ENCODE data around the gene AEN.

The AEN gene

GRCh38 chr15:88613074-88613944 lies 7.8 kb upstream of the AEN start:
- no peak for DNase-seq

- DNase-seq = no peak
These were observed 5.6 kb upstream of the AEN start for GRCh38 chr15:88615303-88616107.

GRCh38 chr15:88616240-88616639 lies 4.9 kb upstream of the AEN start:
- DNase-seq = no peak

DNA sequence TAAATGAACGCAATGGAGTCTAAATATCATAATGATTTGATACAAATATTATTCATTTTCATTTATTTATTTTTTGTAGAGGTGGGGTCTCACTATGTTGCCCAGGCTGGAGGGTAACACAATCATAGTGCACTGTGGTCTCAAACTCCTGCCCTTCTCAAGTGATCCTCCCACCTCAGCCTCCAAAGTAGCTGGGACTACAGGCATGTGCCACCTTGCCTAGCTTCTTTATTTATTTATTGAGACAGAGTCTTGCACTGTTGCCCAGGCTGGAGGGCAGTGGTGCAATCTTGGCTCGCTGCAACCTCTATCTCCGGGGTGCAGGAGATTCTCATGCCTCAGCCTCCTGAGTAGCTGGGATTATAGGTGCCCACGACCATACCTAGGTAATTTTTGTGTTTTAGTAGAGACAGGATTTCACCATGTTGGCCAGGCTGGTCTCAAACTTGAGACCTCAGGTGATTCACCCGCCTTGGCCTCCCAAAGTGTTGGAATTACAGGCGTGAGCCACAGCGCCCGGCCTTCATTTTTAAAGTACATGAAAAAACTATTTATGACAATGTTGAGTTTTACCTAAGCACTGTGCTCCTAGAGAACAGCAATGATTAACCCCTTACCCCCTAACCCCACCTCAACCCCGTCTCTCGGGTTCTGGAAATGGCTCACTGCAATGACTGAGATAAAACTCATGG lies 4.0 kb upstream of the AEN start:
- no peak for DNase-seq

DNA sequence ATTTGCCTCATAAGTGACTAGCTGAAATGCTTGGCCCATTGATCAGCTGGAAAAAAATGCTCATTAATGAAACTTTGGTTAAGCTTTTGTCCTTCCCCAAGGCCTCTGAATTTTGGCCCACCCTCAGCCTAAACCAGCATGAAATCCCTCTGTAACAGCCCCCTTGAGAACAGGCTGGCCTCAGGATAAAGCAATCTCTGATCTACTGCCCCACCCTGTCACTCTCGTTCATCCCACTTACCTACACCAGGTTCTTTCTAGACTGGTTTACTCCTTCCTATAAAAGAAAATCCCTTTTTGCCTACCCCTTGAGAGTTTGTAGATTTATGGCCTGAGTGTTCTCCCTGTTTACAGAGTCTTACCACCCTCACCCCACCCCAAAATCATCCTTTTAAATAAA lies 3.4 kb upstream of the AEN start:
- DNase-seq = no peak

DNA sequence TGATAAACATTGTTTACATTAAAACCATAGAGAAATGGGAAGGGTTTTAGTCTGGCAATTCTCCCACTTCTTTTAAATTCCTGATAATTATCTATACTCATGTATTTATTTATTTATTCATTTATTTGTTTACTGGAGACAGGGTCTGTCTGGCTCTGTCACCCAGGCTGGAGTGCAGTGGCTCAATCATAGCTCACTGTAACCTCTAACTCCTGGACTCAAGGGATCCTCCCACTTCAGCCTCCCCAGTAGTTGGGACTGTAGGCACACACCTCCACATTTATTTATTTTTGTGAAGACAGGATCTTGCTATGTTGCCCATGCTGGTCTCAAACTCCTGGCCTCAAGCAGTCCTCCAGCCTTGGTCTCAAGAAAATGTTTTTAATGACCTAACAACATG lies 2.5 kb upstream of the AEN start:
- DNase-seq = no peak

DNA sequence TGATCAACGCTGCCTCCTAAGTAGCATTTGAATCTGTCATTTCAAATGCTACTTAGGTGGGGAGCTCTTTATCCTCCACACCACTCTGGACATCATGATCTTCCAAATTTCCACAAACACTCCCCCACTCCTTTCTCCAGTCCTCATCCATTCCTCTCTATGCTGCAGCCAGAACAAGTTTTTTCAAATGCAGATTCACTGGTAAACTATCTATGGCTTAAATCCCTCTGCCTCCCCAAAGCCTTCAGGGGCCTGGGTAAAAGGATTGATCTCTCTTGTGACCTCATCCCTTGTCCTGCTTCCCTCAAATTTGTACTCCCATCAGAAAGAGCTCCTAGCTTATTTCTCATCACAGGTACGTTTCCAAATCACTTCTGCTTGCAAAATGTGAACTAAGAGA lies 1.3 kb upstream of the AEN start:
- DNase-seq = no peak

DNA sequence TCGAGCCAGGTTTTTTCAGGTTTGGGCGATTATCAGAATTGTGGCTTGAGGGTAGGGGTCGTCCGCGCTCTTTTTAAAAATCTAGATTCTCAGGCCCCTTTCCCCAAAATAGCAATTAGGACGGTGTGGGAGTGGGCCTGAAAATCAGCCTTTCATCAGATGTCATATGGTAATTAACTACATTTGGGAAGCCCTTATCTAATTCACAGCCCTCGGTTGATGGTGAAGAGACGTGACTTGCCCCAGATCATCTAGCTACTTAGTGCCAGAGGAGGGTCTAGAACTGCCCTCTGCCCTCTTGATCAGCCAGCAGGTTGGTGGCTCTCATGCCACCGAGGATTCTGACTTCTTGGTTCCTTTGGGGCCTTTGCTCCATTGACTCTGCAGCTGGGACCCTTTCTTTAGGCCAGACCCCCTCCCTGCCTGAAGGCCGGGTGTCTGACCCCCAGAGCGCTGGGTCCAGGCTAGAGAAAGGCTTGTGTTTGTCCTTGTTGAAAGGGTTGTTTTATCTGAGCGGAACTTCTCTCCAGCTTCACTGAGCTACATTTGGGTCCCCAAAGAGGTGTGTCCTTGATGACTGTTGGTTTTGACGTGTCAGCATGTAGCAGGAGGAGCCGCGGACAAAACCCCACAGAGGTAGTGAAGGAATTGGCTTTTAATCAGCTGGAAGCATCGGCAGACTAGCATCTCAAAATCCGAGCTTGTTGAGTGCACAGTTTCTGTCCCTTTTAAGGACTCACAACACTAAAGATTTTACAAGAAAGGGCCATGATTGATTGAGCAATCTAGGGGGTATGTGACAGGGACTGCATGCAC lies 857 bp downstream of the AEN start:
- DNase-seq = no peak

DNA sequence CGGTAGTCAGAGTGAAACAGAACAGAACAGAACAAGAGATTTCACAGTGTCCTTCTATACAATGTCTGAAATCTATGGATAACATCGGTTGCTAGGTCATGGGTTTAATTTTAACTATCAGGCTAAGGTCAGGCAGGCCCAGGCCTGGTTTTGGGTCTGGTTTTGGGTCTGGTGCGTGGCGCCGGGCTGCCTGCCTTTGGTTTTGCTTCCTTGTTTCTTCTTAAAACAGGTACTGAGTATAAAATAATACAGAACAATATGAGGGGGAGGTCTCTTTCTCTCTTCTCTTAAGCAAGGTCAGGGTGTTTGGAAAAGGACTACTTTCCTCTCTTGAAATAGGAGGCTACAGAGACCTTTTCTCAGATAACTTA lies 1.4 kb downstream of the AEN start:
- no peak for DNase-seq

DNA sequence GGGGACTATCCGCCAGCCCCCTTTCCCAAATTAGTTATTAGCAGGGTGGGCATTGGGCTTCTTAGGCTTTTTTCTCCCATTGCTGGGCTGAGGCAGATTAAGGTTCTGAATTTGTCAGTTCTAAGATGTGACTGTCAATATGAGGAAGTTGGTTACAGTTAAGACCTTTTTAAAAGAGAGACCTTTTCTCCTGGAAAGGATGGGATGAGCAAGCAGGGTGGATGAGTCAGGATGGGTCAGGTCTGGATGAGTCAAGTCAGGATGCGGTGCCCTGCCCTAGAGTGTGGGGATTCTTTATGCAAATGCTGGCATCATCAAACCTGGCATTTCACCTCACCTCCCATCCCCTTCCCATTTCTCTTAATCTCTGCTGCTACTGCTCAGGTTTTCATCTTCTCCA lies 1.9 kb downstream of the AEN start:
- no peak for DNase-seq

GRCh38 chr15:88623632-88624031 lies 2.5 kb downstream of the AEN start:
- no peak for DNase-seq

DNA sequence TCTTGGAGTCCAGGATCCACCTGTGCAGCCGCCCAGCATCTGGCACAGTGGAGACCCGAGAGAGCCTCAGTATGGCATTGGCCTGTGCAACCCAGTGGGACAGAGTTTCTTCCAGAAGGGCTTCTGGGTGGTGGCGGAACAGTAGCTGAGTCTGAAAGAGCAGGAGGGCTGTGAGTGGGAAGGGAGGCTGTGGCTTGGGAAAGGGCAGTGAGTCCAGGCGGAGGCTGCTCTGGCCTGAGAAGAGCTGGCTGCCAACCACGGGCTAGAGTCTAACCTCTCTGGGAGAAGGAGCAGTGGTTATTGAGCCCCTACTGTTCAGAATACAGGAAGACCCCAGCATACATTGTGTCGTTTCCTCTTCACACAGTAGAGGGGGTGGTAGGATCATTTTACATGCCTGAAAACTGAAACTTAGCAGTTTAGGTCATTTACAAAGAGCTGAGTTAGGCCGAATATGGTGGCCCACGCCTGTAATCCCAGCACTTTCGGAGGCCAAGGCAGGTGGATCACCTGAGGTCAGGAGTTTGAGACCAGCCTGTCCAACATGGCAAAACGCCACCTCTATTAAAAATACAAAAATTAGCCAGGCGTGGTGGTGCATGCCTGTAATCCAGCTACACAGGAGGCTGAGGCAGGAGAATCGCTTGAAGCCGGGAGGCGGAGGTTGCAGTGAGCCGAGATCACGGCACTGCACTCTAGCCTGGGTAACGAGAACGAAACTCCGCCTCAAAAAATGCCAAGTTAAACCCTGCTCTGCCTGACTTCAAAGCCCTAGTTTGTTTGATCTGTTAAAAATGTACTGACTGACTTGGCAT lies 3.2 kb downstream of the AEN start:
- no peak for DNase-seq

DNA sequence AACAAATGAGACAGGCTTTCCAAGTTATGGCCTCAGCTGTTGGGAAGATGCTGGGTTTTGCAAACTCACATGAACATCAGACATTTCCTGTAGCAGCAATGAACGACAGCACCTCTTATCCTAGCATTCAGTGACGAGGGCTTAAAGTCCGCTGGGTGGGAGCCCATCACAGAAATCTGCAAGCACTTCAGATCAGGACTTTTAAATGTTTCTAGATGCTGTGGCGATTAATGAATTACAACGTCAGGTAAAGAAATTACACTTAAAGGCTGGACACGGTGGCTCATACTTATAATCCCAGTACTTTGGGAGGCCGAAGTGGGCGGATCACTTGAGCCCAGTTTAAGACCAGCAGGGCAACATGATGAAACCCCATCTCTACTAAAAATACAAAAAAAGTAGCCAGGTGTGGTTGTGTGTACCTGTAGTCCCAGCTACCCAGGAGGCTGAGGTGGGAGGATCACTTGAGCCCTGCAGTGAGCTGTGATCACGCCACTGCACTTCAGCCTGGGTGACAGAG lies 3.9 kb downstream of the AEN start:
- DNase-seq = no peak

- no peak for DNase-seq
These were observed 5.0 kb downstream of the AEN start for GRCh38 chr15:88625943-88626741.

DNA sequence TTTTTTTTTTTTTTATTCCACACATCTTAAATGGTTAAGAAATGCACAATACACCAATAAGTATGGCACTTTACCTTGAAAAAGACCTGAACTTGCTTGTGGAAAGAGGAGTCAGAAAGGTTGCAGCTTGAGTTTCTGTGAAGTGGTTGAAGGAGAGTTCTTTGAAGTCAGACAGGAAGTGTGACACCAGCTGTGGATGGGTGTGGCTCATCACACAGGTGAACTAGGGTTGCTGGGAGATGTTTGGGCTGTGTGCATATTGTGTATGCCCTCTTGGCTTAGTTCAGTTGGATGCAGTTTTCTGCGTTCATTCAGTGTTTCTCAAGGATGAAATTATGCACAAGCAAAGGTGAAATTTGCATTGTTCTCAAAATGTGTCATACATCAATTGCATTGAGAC lies 6.3 kb downstream of the AEN start:
- no peak for DNase-seq

- DNase-seq = no peak
These were observed 7.0 kb downstream of the AEN start for GRCh38 chr15:88628018-88628654.

DNA sequence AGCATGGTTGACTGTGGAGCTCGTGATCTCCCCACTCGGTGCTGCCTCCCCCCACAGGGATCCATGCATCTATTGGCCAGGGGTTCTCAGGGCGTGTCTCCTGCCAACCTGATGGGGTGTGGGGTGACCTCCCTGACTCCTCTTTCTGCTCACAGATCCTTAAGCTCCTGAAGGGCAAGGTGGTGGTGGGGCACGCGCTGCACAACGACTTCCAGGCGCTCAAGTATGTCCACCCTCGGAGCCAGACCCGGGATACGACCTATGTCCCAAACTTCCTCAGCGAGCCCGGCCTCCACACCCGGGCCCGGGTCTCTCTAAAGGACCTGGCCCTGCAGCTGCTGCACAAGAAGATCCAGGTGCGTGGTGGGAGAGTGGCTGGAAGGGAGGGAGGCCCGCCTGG lies 7.9 kb downstream of the AEN start:
- DNase-seq = no peak

GRCh38 chr15:88630141-88630721 lies 9.1 kb downstream of the AEN start:
- no peak for DNase-seq

DNA sequence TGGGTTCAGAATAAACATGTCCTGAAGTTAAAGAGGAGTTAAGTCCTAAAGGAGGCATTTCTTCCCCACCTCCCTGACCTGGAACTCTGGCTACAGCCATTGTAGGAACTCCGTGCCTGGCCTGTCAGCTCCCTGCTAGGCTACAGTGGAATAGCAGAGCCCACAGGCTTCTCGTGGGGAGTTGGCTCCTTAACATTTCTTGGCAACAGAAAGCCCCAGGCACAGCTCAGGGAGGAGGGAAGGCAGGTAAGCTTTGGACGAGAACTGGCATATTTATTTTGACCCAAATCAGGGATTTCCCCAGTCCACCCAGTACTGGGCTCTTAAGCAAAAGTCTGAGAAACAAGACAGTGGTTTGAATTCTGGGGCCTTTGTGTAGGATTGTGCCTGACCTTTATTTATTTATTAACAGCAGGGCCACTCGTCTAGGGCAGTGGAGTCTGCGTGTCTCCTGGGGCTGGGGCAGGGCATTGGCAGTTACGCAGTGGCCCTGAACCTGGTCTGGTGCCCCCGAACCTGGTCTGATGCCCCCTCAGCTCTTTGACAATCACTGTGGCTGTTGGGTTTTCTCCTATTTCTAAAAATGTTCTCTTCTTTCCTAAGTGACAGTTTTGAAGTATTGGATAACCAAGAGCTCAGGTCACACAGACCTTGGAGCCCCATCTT lies 9.8 kb downstream of the AEN start:
- DNase-seq = no peak
